G401.6 (cell line): ENCODE measurements around the gene AUTS2.

ENCODE experiments used
- FAIRE-seq: peaks from 2 replicates; lab custom pipeline; 2012; peaks lifted over from hg19 to GRCh38; lab: Jason Lieb, UNC

Gene AUTS2

GRCh38 chr7:70040051-70040450 lies 441.8 kb downstream of the AUTS2 start:
- no peak for FAIRE-seq

DNA sequence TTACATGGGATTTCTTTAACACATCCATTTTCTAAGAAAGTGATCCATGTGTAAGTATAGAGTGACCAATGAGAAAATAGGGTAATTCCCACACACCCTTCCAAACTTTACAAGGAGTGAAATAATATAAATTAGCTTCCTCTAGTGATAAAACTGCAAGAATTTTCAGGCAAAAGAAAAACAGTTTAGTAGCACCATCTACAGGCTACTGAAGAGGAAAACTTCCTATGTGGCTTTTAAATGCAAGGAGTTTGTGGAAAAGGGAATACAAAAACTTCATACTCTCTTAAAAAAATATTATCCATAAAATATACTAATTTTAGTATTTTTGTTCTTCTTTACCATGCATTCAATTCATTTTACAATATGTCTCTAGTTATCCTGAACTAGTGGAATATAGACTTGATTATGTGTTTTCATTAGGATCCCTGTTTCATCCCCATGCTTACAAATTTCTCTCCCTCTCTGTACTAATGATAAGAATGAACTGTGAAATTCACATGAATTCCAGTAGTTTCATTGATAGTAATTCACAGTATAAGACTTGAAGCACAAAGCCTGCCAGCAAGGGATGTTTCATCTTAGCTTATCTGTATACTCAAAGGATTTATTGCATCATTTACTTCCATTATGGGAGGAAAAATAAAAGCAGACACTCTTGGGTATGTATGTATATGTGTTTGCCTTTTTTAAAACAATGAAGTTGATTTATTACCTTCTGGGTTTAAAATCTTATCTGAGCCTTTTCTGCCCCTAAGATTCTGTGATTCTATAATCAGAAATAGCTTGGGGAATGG lies 442.9 kb downstream of the AUTS2 start:
- FAIRE-seq: no peak

DNA sequence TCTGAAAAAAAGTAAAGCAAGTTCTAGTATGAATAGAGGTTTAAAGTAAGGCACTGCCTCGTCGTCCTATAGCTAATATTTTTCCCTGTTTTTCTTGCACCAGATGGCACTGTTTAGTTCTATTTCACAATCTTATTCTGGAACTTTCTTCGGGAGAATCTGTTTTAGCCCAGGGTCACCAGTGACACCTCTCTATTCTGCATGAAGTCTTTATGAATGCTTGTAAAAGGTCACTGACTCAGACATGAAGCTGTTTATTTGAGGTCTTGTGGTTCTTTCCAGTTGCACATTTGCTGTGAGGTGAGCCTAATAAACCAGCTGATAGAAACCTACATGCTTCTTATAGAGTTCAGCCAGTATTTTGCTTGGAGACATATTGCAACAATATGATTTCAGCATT lies 444.3 kb downstream of the AUTS2 start:
- no peak for FAIRE-seq

GRCh38 chr7:70043015-70043538 lies 444.8 kb downstream of the AUTS2 start:
- FAIRE-seq: no peak

GRCh38 chr7:70044064-70044463 lies 445.8 kb downstream of the AUTS2 start:
- no peak for FAIRE-seq

DNA sequence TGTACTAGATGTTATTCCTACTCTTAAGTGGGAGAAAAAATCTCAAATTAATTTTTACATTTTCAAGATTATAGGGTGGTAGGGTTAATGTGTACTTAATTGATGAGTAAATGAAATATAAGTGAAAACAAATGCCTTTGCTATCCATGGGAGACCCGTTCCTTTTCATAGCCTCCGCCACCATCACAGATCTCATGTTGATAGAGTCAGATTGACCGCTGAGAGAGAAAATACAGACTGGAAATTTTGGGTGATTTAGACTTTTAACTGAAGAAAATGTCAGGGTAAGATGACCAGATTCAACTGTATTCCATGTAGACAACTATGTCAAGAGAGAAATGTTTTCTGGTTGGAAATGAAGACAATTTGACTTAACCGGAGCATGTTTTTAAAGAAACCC lies 446.2 kb downstream of the AUTS2 start:
- no peak for FAIRE-seq

GRCh38 chr7:70044981-70045380 lies 446.7 kb downstream of the AUTS2 start:
- FAIRE-seq: no peak

DNA sequence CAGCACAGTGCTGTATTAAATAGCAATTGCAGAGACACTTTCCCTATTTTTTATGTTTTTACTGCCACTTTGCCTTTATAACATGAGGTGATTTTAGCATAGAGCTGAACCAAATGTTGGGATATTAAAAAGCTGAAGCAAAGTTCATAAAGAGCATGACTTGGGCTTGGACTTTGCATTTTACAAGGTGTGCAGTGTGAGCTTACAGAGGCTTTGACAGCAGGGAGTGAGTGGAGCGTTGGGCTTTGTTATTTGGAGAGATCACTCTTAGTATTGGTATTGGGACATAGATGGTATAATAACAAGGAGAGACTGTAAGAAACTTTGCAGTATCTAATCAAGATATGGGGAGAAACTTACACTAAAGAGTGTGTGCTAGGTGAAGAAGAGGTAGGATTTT lies 449.1 kb downstream of the AUTS2 start:
- no peak for FAIRE-seq

DNA sequence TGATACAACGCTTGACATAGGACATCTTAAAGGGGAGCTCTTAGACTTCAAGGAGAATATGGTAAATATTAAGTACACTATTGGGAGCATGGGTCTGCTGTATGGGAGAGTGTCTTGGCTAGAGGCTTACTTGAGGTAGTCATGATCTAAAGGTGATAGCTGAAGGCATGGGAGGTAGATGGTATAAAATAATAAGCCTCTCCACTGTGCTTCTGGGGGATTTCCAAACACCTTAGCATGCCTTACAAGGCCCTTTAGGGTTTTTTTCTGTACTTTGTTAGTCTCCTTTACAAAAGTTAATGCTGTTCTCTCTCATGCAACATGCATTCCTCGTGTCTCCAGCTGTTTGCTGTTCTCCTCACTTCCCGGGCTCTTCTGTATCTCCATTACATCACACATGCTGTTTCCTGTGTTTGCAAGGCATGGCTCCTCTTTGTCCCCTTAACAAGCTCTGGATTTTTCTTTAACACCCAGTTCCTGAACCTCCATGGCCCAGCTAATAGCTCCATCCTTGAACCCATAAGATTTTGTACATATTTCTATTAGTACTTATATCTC lies 449.7 kb downstream of the AUTS2 start:
- FAIRE-seq: no peak

- FAIRE-seq: no peak
Measured at GRCh38 chr7:70051726-70052125, 453.5 kb downstream of the AUTS2 start.

- FAIRE-seq: no peak
Measured at GRCh38 chr7:70052691-70053090, 454.4 kb downstream of the AUTS2 start.

- no peak for FAIRE-seq
Measured at GRCh38 chr7:70053421-70053820, 455.1 kb downstream of the AUTS2 start.

DNA sequence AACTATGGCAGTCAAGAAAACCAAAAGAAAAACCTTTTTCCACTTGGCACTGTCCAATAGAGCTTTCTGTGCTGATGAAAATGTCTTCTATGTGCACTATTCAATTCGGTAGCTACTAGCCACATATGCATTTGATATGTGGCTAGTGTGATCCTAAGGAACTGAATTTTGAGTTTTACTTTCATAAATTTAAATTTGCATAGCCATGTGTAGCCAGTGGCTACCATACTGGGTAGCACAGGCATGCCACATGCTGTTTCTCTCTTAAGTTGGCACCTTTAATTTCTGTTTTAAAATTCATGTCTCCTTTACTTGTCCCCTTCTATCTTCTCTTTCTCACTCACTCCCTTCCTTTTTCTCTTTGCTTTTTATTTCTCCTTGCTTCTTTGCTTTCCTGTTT lies 455.7 kb downstream of the AUTS2 start:
- FAIRE-seq: no peak

GRCh38 chr7:70056363-70056762 lies 458.1 kb downstream of the AUTS2 start:
- no peak for FAIRE-seq

DNA sequence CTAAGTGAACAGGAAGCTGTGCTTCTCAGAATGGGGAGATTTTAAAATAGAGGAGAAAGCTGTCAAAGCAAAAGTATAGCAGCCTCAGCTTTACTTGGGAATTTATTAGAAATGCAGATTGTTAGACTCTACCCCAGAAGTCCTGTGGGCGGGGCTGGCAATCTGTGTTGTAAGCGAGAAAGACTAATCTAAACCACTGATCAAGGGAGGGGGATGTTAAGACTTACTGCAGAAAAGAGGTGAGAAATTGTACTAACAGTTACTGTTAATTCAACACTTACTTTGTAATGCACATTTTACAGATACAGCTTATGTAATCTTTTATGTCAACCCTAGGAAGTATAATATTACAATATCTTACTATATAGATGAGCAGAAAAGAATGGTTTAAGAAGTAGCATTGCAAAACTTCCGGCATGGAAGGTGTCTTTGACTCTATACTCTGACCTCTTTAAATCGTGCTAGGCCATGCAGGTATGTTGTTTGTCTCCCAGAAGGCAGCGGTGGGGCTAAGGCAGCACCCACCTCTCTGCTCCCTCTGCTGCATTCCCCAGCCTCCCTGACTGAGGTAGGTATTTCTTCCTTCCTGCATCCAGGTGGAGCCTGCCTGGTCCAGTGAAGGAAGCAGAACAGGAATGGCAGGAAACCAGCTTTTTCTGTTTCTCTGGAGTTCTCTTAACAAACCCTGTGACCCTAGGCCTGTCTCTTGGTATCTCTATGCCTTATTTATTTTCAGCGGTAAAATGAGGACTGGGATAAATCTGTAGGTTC lies 462.2 kb downstream of the AUTS2 start:
- FAIRE-seq: no peak

DNA sequence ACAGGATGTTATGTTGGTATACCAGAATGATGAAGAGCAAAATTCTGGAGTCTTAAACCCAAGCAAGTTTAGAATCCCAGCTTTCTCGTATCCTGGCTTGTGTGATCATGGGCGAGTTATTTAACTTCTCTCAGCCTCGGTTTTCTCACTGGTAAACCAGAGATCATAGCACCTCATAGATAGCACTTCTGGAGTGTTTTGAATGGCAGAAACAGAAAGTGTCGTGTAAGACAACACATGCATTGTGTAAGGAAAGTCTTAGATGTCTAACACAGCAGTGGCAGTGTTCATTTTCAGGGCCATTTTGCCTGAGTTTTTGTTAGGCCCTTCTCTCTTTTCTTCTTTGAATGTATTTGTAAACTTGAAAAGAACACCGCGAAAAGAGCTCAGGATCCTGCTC lies 465.1 kb downstream of the AUTS2 start:
- no peak for FAIRE-seq

DNA sequence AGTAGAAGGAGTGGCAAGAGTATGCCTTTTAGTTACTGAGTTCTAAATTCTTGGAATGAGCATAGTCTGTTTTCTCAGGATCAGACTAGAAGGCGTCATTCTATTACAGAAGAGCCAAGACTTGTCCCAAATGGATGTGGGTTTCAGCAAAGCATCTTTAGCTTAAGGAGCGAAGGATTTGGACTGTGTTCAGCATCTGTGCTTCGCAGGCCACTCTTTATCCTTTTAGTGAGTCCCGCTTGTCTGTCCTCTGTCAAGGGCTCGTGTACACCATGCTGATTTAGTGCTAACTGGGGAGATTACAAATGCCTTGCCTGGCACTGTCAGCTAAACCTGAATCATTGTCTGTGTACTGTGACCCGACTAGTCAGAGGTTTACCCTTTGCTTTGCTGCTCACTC lies 465.7 kb downstream of the AUTS2 start:
- no peak for FAIRE-seq

DNA sequence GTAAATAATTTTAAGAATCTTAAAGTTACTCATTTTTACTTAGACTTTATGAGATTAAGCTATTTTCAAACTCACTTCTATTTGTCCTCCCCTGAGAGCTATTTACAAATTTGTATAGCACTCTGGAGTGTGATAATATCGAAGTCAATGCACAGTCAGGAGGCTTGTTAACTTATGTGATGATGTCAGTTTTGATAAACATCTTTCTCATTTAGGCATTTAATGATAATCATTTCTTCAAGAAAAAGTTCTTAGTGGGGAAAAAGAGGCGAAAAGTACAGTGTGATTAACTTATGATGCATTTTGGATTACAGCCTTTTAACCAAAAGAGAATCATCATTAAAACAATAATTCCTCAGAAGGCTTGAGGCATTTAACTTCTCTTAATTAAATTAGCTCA lies 468.6 kb downstream of the AUTS2 start:
- no peak for FAIRE-seq

DNA sequence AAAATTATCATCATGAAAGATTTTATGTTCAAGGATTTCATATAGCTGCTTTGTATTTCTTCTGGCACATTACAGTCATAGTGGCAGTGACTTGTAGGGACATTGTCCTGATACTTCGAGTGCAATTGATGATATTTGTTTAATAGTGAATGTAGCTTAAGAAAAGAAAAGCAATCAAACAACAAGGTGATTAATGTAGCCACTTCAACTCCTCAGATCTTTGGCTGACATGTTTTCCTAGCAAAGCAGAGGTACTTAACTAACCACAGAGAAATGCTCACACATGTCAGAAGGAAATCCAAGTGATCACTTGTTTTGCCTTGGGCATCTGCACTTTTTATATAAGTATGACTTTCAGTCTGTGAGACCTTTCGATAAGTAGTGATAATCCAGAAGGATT lies 470.3 kb downstream of the AUTS2 start:
- FAIRE-seq: no peak

DNA sequence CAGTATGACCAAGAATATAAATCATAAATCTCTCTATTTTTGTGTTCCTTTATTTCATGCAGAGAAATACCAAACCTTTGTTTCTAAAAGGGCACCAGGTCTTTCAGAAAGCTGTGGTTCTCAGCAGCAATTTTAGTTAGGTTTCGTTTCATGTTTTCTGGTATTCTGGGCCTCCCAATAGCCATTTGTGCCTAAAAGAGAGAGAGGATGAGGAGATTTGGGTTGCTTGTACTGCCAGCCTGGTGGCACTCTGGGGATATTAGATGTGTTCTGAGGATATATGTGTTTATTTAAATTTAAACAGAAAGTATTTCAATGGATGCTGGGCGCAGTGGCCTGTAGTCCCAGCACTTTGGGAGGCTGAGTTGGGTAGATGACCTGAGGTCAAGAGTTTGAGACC lies 471.7 kb downstream of the AUTS2 start:
- no peak for FAIRE-seq

GRCh38 chr7:70071766-70072165 lies 473.5 kb downstream of the AUTS2 start:
- FAIRE-seq: no peak

GRCh38 chr7:70072220-70072619 lies 473.9 kb downstream of the AUTS2 start:
- no peak for FAIRE-seq

DNA sequence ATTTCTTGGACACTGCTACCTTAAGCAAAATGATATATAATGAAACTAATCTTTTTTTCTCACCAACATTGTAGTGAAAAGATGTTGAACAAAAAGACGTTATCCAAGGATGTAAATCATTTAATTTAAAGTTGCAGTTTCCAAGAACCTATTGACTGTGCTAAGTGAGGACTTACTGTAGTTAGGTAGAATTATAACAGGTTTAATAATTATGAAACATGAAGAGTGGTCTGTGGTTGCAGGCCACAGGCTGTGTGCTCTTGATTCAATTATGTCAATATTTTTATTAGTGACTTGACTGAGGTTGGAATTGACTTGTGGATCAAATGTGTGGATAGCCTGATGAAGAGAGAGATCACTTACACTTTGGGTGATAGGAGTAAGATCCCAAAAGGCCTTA lies 478.1 kb downstream of the AUTS2 start:
- FAIRE-seq: no peak
